Peyer's patch (tissue), 4 donors: ENCODE measurements around the gene ADAMTSL2.

ENCODE experiments used
- CTCF ChIP-seq, 6 experiments: fragments of 450-650 bp in 4 of 6; fragments of 200-600 bp in 2 of 6; sonication (generic) in 1 of 6; IDR thresholded peaks; one replicate each; pipeline ENCODE4 v1.5.1; 2017 to 2019; ENCODE audit warnings: antibody characterized with exemption in 6 of 6, mild to moderate bottlenecking in 3 of 6, moderate library complexity in 1 of 6
- POLR2A ChIP-seq, 2 donors: fragments of 450-650 bp; IDR thresholded peaks; one replicate each; pipeline ENCODE4 v1.5.1; 2017; ENCODE audit warnings: antibody characterized with exemption in 2 of 2, mild to moderate bottlenecking in 2 of 2, moderate library complexity in 2 of 2

GRCh38 chr9:133518706-133519449, 15.6 kb upstream of the ADAMTSL2 start:
- TF ChIP-seq CTCF (IDR thresholded peaks at IDR 0.05): no peak
- no peak for TF ChIP-seq POLR2A (IDR thresholded peaks at IDR 0.05)
